ENCODE results near the gene TATDN2.

- TF ChIP-seq CTCF (conservative IDR thresholded peaks at IDR 0.05; ENCODE audit: low read length) = peak; percentile 68
- no peak for TF ChIP-seq EZH2phosphoT487 (IDR thresholded peaks at IDR 0.05; ENCODE audit: borderline replicate concordance, low read depth, low read length)
These were observed 15.5 kb downstream of the TATDN2 start for GRCh38 chr3:10263646-10264363.
